Activated T-helper 17 cell treated with anti-CD3 and anti-CD28 coated beads, Interleukin-2, amount 50 U/mL, for 72 hours (primary cell): ENCODE data around the gene COL4A6. TPM values are rescaled to one million over a fixed set of nuclear protein-coding genes. Genes with fewer than 3 reads are reported as not detected.

ENCODE experiments used
- ATAC-seq: fragments of 150-1000 bp; cut with Tn5 transposase; replicated peaks from 2 replicates; pipeline ENCODE4 v1.10.0; 2021; ENCODE audit warnings: mild to moderate bottlenecking, moderate library complexity
- H3K27ac Mint-ChIP-seq: one replicate; pipeline ENCODE4 v1.8.0; 2022; ENCODE audit warnings: mixed read lengths
- H3K27me3 Mint-ChIP-seq: one replicate; pipeline ENCODE4 v1.8.0; 2022; ENCODE audit warnings: mixed read lengths
- H3K36me3 Mint-ChIP-seq: one replicate; pipeline ENCODE4 v1.8.0; 2022; ENCODE audit warnings: low read depth, mild to moderate bottlenecking, mixed read lengths
- H3K4me1 Mint-ChIP-seq: one replicate; pipeline ENCODE4 v1.8.0; 2022; ENCODE audit warnings: mixed read lengths
- H3K4me3 Mint-ChIP-seq: one replicate; pipeline ENCODE4 v1.8.0; 2022; ENCODE audit warnings: mild to moderate bottlenecking, mixed read lengths
- H3K9me3 Mint-ChIP-seq: one replicate; pipeline ENCODE4 v1.8.0; 2022; ENCODE audit warnings: mixed read lengths
- total RNA-seq, 2 donors: library from RNA; stranded (reverse); gene quantifications; one replicate each; pipeline ENCODE4 v1.2.3, GENCODE V29; 2022

Gene COL4A6
- total RNA-seq, 2 donors from 2014 or later: not detected

DNA sequence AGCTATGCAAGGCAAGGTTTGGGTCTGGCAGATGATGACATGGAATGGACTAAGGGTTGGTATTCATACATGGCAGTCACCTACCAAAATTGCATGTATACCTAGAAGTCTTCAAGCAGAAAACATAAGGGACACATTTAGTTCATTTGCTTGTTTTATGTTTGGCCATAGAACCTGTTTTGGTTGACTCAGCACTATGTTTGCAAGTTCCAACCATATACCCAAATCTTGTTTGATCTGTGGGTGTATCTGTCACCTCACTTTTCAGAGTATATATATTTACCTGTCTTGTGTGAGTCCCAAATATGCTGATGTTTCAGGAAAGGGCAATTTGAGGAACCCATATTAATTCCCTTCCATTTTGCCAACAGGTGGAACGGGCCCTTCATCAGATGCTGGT lies 307.3 kb downstream of the COL4A6 start:
- ATAC-seq: no peak
- H3K27me3 Mint-ChIP-seq: no peaks in the 10 kb centered on the region

DNA sequence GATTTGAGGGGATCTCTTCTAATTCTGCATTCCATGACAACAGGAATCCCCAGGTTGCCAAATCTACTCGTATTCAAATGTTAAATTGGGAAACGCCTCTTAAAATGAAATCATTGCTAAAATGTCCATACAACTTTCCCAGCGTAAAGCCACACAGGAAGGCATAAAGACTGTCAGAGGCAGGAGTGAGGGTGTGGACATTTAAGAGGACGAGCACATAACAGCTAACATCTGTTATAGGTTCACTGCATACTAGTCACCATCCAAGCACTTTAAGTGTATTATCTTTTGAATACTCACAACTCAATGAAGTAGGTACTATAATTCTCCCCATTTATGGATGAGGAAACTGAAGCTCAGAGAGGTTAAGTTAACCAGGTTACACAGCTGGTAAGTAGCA lies 311.1 kb downstream of the COL4A6 start:
- no peak for ATAC-seq
- no peak overlapping the region for H3K27ac Mint-ChIP-seq
- H3K4me3 Mint-ChIP-seq: no peak overlapping the region
- peaks cover 49% of the 10 kb centered on the region for H3K36me3 Mint-ChIP-seq
- no peaks in the 10 kb centered on the region for H3K27me3 Mint-ChIP-seq
- H3K9me3 Mint-ChIP-seq: no peaks in the 10 kb centered on the region
- peaks cover 5% of the 10 kb centered on the region for H3K4me1 Mint-ChIP-seq

More for the DNA sequence above, 307.3 kb downstream of the COL4A6 start:
- H3K4me3 Mint-ChIP-seq: no peak overlapping the region
- H3K36me3 Mint-ChIP-seq: peaks cover 78% of the 10 kb centered on the region
- H3K9me3 Mint-ChIP-seq: no peaks in the 10 kb centered on the region
- H3K27ac Mint-ChIP-seq: no peak overlapping the region
- no peaks in the 10 kb centered on the region for H3K4me1 Mint-ChIP-seq

DNA sequence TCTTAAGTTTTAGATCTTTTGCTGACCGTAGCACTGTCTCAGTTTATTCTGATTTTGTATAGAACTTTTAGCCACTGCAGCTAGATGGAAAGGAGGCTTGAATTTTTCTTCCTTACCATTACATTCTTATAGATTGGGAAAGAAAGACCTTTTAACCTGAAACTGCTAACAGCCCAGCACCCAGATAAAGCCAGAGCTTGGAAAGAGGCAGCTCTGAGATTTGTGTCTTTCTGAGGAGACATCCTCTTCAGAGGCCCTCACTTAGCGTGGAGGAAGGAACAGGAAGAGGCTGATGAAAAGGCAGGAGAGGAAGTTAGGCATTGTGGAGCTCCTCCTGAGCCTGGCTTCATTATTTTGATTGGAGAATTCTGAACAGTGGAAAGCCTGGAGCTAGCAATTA lies 311.6 kb downstream of the COL4A6 start:
- H3K9me3 Mint-ChIP-seq: no peaks in the 10 kb centered on the region
- no peak for ATAC-seq
- no peak overlapping the region for H3K4me3 Mint-ChIP-seq
- H3K4me1 Mint-ChIP-seq: peaks cover 5% of the 10 kb centered on the region
- H3K27ac Mint-ChIP-seq: no peak overlapping the region
- no peaks in the 10 kb centered on the region for H3K27me3 Mint-ChIP-seq
- H3K36me3 Mint-ChIP-seq: peaks cover 44% of the 10 kb centered on the region

DNA sequence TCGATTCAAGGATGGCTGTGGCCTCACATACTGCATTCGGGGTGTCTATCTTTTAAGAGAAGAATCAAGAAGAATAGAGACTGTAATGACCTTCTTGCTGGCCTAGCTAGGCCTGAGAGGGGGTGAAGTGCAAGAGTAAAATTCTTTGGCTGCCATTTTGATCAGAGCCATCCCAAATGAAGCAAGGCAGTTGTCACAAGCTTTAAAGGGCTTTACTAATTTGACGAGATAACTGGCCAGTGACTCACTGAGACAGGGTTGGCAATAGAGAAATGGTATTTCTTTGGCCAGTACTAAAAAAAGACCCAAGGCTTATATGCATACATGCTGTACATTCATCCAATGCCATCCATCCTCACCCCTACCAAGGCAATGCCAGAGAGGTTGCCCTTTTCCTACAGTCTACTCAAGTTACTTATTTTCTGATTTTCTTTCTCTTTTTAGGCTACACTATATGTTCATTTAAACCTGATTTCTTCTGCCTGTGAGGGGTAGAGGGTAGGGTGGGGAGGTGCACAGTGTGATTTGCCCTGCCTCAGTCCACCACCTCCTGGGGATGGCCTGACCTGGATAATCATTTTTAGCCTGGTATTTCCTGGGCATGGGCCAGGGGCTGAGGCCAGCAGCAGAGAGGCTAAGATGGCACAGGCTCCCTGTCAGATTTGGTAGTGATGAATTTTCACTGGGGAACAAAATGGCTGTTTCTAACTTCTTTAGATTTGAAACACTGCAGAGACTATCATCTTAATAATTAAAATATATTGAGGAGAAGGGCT lies 314.4 kb downstream of the COL4A6 start:
- Mint-ChIP-seq H3K9me3 (no peaks in the 10 kb centered on the region), H3K4me3 (no peak overlapping the region), H3K27me3 (no peaks in the 10 kb centered on the region), H3K36me3 (peaks cover 22% of the 10 kb centered on the region), H3K27ac (peak overlapping the region; percentile 70), H3K4me1 (peaks cover 5% of the 10 kb centered on the region)
- no peak for ATAC-seq

DNA sequence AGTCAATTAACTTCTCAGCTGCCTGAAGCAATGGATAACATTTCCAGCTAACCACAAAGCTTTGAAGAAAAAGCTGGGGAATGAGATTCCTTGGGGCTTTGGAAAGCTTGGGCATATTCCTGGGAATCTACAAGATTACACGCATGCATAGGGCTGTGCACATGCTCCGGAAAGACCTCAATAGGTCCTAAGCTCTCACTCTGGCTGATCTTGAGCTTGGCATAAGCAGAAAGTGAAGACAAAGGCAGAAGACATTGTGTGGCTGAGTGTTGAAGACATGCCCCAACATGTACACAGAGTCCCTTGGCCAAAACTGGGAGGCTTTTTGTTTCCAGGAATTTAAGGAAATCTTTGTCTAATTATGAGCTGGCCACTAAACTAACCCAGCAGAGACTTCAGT lies 315.5 kb downstream of the COL4A6 start:
- Mint-ChIP-seq H3K4me1 (peaks cover 5% of the 10 kb centered on the region), H3K36me3 (peaks cover 20% of the 10 kb centered on the region), H3K4me3 (no peak overlapping the region), H3K9me3 (no peaks in the 10 kb centered on the region), H3K27me3 (no peaks in the 10 kb centered on the region), H3K27ac (no peak overlapping the region)
- no peak for ATAC-seq

DNA sequence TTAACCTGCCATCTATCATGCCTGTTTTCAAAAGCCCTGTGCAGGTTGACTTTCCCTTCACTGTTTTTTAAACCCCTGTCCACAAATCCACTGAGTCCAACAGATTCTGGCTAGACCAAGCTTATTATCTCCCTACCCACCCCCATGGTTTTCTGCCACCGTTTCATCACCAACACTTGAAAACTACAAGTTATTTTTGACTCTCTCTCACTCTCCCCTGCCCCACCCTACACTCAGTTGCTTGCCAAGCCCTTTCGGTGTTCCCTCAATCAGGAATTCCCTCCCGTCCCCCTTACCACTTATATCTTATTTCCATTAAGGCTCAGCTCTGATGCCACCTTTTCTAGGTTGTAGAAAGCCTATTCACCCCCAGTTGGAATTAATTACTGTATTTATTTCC lies 316.9 kb downstream of the COL4A6 start:
- H3K36me3 Mint-ChIP-seq: peaks cover 6% of the 10 kb centered on the region
- no peaks in the 10 kb centered on the region for H3K27me3 Mint-ChIP-seq
- no peaks in the 10 kb centered on the region for H3K9me3 Mint-ChIP-seq
- ATAC-seq: no peak
- no peak overlapping the region for H3K4me3 Mint-ChIP-seq
- peaks cover 5% of the 10 kb centered on the region for H3K4me1 Mint-ChIP-seq
- no peak overlapping the region for H3K27ac Mint-ChIP-seq

DNA sequence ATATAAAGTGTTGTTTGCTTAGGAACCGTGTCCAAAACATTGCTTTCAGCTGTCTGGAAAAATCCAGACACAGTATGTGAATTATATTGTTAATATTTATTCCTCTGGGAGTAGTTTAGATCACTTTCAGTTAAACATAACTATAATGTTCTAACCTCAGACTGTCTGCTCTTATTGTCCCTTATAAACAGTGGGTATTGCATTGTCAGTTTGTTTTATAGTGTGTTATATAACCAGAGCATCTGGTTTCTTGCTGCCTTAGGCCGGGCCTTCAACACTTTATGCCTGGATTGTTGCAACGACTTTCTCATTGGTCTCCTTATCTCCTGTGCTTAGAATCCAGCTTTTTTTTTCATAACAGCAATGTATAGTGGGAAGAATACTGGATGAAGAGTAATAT lies 320.2 kb downstream of the COL4A6 start:
- no peaks in the 10 kb centered on the region for H3K36me3 Mint-ChIP-seq
- no peak overlapping the region for H3K4me3 Mint-ChIP-seq
- H3K27ac Mint-ChIP-seq: no peak overlapping the region
- no peaks in the 10 kb centered on the region for H3K9me3 Mint-ChIP-seq
- no peaks in the 10 kb centered on the region for H3K27me3 Mint-ChIP-seq
- ATAC-seq: no peak
- H3K4me1 Mint-ChIP-seq: no peaks in the 10 kb centered on the region

DNA sequence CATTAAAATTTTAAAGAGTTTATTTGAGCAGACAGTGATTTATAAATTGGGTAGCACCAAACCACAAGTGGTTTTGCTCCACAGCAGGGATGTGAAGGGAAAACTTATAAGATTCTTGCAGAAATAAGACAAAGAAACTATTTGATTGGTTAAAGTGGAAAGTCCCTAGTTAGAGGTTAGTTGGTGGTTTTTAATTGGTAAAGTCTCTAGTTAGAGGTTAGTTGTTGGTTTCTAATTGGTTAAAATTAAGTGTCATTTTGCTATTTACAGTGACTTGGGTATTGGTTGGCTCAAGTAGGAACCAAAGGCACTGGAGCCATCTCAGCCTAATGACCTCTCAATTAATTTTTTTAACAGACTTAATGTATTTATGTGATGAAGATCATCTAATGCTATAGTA lies 323.7 kb downstream of the COL4A6 start:
- no peak for ATAC-seq
- no peak overlapping the region for H3K27ac Mint-ChIP-seq

More for the DNA sequence above, 323.7 kb downstream of the COL4A6 start:
- Mint-ChIP-seq H3K27me3 (no peaks in the 10 kb centered on the region), H3K9me3 (no peaks in the 10 kb centered on the region), H3K4me1 (no peaks in the 10 kb centered on the region), H3K36me3 (no peaks in the 10 kb centered on the region), H3K4me3 (no peak overlapping the region)

Other genes starting within 250 kb of the COL4A6 start
- not detected for gene COL4A5, start 1.4 kb upstream of the COL4A6 start, total RNA-seq